Measurements from ENCODE around the gene CD274.

The CD274 gene

DNA sequence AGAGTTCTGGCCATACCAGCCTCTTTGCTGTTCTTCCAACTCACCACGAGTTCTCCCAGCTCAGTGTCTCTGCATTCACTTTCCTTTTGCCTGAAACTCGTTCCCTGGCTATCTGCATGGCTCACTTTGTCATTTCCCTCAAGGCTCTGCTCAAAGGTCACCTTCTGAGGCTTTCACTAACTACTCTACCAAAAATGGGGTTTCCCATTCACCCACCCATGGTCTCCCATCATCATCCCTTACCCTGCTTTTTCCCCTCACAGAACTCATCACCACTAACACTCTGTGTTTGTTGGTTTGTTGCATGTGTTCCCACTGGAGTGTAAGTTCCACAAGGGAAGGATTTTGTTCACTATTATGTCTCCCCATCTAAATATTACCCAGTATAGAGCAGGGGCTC is 29.2 kb upstream of the CD274 start:
- DNase-seq (ENCODE audit: low read depth), result no peak
- TF ChIP-seq, protein P1, sequence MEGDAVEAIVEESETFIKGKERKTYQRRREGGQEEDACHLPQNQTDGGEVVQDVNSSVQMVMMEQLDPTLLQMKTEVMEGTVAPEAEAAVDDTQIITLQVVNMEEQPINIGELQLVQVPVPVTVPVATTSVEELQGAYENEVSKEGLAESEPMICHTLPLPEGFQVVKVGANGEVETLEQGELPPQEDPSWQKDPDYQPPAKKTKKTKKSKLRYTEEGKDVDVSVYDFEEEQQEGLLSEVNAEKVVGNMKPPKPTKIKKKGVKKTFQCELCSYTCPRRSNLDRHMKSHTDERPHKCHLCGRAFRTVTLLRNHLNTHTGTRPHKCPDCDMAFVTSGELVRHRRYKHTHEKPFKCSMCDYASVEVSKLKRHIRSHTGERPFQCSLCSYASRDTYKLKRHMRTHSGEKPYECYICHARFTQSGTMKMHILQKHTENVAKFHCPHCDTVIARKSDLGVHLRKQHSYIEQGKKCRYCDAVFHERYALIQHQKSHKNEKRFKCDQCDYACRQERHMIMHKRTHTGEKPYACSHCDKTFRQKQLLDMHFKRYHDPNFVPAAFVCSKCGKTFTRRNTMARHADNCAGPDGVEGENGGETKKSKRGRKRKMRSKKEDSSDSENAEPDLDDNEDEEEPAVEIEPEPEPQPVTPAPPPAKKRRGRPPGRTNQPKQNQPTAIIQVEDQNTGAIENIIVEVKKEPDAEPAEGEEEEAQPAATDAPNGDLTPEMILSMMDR (IDR thresholded peaks at IDR 0.05; ENCODE audit: control insufficient read depth, insufficient read depth, low read depth, low read length, missing control alignments), result no peak
- no peak overlapping the region for H3K4me3 ChIP-seq (ENCODE audit: control insufficient read depth, low read depth, low read length)

DNA sequence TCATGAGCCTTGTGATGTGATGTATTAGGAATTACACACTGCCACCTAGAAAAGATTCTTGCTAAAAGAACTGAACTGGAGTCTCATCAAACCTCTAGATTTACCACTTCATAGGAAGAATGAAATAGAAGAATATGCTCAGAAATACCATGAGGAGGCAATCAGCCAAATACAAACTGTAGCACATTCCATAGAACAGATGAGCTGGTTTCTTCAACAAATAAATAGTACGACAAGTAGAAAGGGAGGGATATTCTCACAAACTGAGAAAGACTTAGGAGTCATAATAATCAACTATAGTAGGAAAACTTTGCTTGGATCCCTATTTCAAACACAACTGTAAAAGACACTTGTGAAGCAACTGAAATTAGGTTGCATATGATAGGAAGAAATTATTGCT is 28.1 kb upstream of the CD274 start:
- TF ChIP-seq, protein P1 (IDR thresholded peaks at IDR 0.05; ENCODE audit: control insufficient read depth, insufficient read depth, low read depth, low read length, missing control alignments), result no peak
- no peak overlapping the region for H3K4me3 ChIP-seq (ENCODE audit: control insufficient read depth, low read depth, low read length)
- no peak for DNase-seq (ENCODE audit: low read depth)

DNA sequence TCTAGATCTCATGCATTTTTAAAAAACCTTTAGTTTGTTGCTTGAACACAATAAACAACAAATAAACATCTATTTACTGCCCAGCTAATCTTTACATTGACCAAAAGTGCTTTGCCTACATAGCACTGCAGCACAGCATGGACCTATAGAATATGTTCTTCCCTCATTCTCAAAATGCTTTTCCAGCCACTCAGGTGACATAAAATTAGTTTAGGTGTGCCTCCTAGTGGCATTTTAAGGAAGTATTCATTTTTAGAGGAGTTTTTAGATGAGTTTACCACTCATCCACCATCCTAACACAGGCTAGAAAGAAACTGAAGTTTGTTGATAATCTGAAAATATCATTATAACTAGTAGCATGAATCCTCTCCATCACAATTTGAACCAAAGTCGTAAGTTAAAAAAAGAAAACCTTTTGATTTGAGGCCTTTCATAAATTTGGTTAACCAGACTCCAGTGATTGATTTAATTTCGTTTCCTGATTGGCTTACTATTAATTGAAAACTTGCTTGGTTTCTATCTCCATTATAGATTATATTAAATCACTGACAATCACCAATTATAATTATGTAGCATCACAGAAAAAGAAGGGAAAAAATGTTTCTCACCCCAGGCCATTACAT is 25.2 kb upstream of the CD274 start:
- DNase-seq (ENCODE audit: low read depth), result no peak
- TF ChIP-seq, protein P1 (IDR thresholded peaks at IDR 0.05; ENCODE audit: control insufficient read depth, insufficient read depth, low read depth, low read length, missing control alignments), result peak; percentile 33

DNA sequence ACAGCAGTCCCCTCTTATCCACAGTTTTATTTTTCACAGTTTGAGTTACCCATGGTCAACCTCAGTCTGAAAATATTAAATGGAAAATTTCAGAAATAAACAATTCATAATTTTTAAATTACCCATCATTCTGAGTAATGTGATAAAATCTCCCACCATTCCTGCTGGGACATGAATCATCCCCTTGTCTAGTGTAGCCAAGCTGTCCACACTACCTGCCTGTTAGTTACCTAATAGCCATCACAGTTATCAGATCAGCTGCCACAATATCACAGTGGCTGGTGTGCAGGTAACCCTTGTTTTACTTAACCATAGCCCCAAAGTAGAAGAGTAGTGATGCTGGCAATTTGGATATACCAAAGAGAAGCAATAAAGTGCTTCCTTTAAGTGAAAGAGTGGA is 23.3 kb upstream of the CD274 start:
- TF ChIP-seq, protein P1 (IDR thresholded peaks at IDR 0.05; ENCODE audit: control insufficient read depth, insufficient read depth, low read depth, low read length, missing control alignments), result no peak
- no peak overlapping the region for H3K4me3 ChIP-seq (ENCODE audit: control insufficient read depth, low read depth, low read length)

More for the DNA sequence above, 25.2 kb upstream of the CD274 start:
- H3K4me3 ChIP-seq (ENCODE audit: control insufficient read depth, low read depth, low read length), result no peak overlapping the region

DNA sequence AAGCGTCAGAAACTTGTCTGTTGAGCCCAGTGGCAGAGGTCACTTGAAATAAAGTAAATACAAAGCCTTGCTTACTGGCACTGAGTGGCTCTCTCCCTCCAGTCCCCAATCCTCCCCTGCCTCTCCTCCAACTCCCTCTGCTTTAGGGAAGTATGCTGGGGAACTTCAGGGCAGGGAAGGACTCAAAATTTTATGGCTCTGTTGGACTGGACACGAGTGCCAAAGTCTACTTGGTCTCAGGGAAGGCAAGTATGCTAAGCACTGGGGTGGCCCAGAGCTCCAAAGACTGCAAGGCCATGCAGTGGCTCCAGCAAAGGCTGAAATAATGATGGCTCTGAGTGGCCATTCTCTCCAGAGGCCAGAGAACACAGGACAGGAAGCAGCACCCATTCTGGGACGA is 22.2 kb upstream of the CD274 start:
- no peak for DNase-seq (ENCODE audit: low read depth)
- H3K4me3 ChIP-seq (ENCODE audit: control insufficient read depth, low read depth, low read length), result no peak overlapping the region
- TF ChIP-seq, protein P1 (IDR thresholded peaks at IDR 0.05; ENCODE audit: control insufficient read depth, insufficient read depth, low read depth, low read length, missing control alignments), result no peak

More for the DNA sequence above, 23.3 kb upstream of the CD274 start:
- DNase-seq (ENCODE audit: low read depth), result no peak

DNA sequence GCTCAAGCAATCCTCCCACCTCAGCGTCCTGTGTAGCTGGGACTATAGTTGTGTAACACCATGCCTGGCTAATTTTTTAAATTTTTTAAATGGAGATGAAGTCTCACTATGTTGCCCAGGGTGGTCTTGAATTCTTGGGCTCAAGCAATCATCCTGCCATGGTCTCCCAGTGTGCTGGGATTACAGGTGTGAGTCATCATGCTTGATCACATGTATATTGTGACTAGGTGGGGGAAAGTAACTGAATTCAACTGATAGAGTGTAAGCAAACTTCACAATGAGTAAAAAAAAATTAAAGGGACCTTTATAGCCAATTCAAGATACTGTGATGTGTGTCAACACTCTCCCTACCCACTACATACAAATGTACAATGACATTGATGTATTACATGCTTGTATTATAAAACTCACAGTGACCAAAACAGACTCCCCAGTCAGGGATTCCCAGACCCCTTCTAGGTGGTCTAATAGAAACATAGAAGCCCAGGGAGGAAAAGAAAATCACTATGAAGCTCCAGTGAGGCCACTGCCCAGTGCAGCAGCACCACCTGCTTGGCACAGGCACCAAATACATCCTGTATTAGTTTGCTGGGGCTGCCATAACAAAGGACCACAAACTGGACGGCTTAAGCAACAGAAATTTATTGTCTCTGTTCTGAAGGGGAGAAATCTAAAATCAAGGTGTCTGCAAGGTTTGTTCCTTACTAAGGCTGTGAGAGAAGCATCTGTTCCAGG is 21.4 kb upstream of the CD274 start:
- TF ChIP-seq, protein P1 (IDR thresholded peaks at IDR 0.05; ENCODE audit: control insufficient read depth, insufficient read depth, low read depth, low read length, missing control alignments), result no peak
- no peak for DNase-seq (ENCODE audit: low read depth)
- no peak overlapping the region for H3K4me3 ChIP-seq (ENCODE audit: control insufficient read depth, low read depth, low read length)

Measured in AG09309 (cell line).